Neural progenitor cell (in vitro differentiated cells): ENCODE results near the gene GFER. TPM values are rescaled to one million over a fixed set of nuclear protein-coding genes. Genes with fewer than 3 reads are reported as not detected.
"Not testable (repeated sequence)": the region's sequence is repeated elsewhere in the genome, so short reads cannot be mapped to it uniquely, and the experiment has no call there.

Source experiments
- DNase-seq: peaks from one replicate; pipeline ENCODE4 v3.0.0-alpha.2; 2016; ENCODE audit warnings: low spot score
- H2AFZ ChIP-seq: fragments of 200-600 bp; sonication (generic); replicated peaks from 2 replicates; pipeline ENCODE4 v1.6.1; 2016; ENCODE audit warnings: antibody characterized with exemption
- H3F3A ChIP-seq: fragments of 200-600 bp; sonication (generic); 2 replicates; pipeline ENCODE4 v1.6.1; 2016; ENCODE audit warnings: antibody characterized with exemption, low read depth
- H3K27ac ChIP-seq: fragments of 200-600 bp; sonication (generic); 2 replicates; pipeline ENCODE4 v1.5.1; 2016; ENCODE audit warnings: mild to moderate bottlenecking
- H3K27me3 ChIP-seq: fragments of 200-600 bp; sonication (generic); 2 replicates; pipeline ENCODE4 v1.6.1; 2016; ENCODE audit warnings: mild to moderate bottlenecking, moderate library complexity
- H3K36me3 ChIP-seq: fragments of 200-600 bp; sonication (generic); 2 replicates; pipeline ENCODE4 v1.5.1; 2016
- H3K4me1 ChIP-seq: fragments of 200-600 bp; sonication (generic); 2 replicates; pipeline ENCODE4 v1.6.1; 2016; ENCODE audit warnings: mixed run types
- H3K4me2 ChIP-seq: fragments of 200-600 bp; sonication (generic); 2 replicates; pipeline ENCODE4 v1.6.1; 2016
- H3K4me3 ChIP-seq: fragments of 200-600 bp; sonication (generic); 2 replicates; pipeline ENCODE4 v1.5.1; 2016
- H3K79me2 ChIP-seq: fragments of 200-600 bp; sonication (generic); 2 replicates; pipeline ENCODE4 v1.6.1; 2016; ENCODE audit warnings: low read depth
- H3K9ac ChIP-seq: fragments of 200-600 bp; sonication (generic); 2 replicates; pipeline ENCODE4 v1.6.1; 2016
- H3K9me3 ChIP-seq: fragments of 200-600 bp; sonication (generic); 2 replicates; pipeline ENCODE4 v1.5.1; 2016; ENCODE audit warnings: low read depth
- H4K20me1 ChIP-seq: fragments of 200-600 bp; sonication (generic); 2 replicates; pipeline ENCODE4 v1.6.1; 2016; ENCODE audit warnings: low read depth
- H3K27ac Mint-ChIP-seq: 3 replicates; pipeline ENCODE4 v1.8.0; 2021; ENCODE audit warnings: mixed read lengths
- H3K27me3 Mint-ChIP-seq: 2 replicates; pipeline ENCODE4 v1.8.0; 2022; ENCODE audit warnings: low read depth, mild to moderate bottlenecking, inconsistent platforms, moderate library complexity, mixed read lengths; ENCODE audit not compliant: insufficient read depth
- H3K36me3 Mint-ChIP-seq: 3 replicates; pipeline ENCODE4 v1.8.0; 2021; ENCODE audit warnings: mixed read lengths
- H3K4me1 Mint-ChIP-seq: 3 replicates; pipeline ENCODE4 v1.8.0; 2021; ENCODE audit warnings: mixed read lengths
- H3K4me3 Mint-ChIP-seq: 3 replicates; pipeline ENCODE4 v1.8.0; 2021; ENCODE audit warnings: mild to moderate bottlenecking, moderate library complexity, mixed read lengths
- H3K9me3 Mint-ChIP-seq: 3 replicates; pipeline ENCODE4 v1.8.0; 2020; ENCODE audit warnings: mixed read lengths
- EZH2 ChIP-seq: fragments of 200-600 bp; sonication (generic); IDR thresholded peaks from 2 replicates; pipeline ENCODE4 v1.6.1; 2017; ENCODE audit warnings: antibody characterized with exemption, mild to moderate bottlenecking, moderate library complexity
- EZH2phosphoT487 ChIP-seq: fragments of 200-600 bp; sonication (generic); IDR thresholded peaks from 2 replicates; pipeline ENCODE4 v1.6.1; 2017; ENCODE audit warnings: antibody characterized with exemption
- total RNA-seq: library from RNA; depleted of rRNA; stranded (reverse); fragments of >200 nt; gene quantifications from 2 replicates; pipeline ENCODE4 v1.2.3, GENCODE V29; 2015; ENCODE audit warnings: low replicate concordance
- TF ChIP-seq, protein P1 (sequence below): fragments of 200-600 bp; sonication (generic); IDR thresholded peaks from 2 replicates; pipeline ENCODE4 v1.5.1; 2017; ENCODE audit warnings: antibody characterized with exemption, mild to moderate bottlenecking

GFER gene
- total RNA-seq, 1 donor from 2014 or later = 35.1 TPM

DNA sequence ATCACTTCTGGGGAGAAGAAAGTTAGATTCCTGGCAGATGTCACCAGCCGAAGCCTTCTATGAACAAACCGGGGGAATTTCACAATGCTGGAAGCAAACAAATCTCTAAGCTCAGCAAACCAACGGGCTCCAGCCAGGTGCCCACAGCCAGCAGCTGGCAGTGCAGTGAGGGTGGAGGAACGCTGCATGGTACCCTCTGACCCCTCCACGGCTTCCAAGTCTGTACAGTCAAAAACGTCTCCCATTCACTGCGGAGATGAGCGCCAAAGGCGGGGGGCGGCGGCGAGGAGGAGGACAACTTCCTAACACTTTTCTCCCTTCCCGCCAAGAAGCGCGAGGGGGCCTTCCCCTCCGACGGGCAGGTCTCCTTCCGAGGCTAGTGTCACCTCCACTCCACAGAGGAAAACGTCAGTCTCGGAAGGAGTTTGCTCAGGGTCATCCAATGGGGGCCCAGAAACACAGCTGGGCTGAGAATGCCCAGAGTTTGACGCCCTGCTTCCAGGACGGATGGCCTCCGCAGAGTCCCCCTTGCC is 24.7 kb downstream of the GFER start:
- Histone ChIP-seq H3K27ac (no peak overlapping the region), H3K4me2 (peak overlapping the region; percentile 89), H3K4me1 (peaks cover 17% of the 10 kb centered on the region), H3K27me3 (no peaks in the 10 kb centered on the region), H2AFZ (no peak overlapping the region), H3F3A (peaks cover 30% of the 10 kb centered on the region), H3K4me3 (peak overlapping the region; percentile 100), H3K36me3 (no peaks in the 10 kb centered on the region), H3K9me3 (no peaks in the 10 kb centered on the region), H4K20me1 (peaks cover 54% of the 10 kb centered on the region), H3K79me2 (peaks cover 45% of the 10 kb centered on the region), H3K9ac (peak overlapping the region; percentile 88)
- TF ChIP-seq EZH2phosphoT487 = no peak
- TF ChIP-seq EZH2 = no peak
- TF ChIP-seq, protein P1, sequence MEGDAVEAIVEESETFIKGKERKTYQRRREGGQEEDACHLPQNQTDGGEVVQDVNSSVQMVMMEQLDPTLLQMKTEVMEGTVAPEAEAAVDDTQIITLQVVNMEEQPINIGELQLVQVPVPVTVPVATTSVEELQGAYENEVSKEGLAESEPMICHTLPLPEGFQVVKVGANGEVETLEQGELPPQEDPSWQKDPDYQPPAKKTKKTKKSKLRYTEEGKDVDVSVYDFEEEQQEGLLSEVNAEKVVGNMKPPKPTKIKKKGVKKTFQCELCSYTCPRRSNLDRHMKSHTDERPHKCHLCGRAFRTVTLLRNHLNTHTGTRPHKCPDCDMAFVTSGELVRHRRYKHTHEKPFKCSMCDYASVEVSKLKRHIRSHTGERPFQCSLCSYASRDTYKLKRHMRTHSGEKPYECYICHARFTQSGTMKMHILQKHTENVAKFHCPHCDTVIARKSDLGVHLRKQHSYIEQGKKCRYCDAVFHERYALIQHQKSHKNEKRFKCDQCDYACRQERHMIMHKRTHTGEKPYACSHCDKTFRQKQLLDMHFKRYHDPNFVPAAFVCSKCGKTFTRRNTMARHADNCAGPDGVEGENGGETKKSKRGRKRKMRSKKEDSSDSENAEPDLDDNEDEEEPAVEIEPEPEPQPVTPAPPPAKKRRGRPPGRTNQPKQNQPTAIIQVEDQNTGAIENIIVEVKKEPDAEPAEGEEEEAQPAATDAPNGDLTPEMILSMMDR = no peak
- Mint-ChIP-seq H3K4me3 (peak overlapping the region; percentile 88), H3K36me3 (peaks cover 3% of the 10 kb centered on the region), H3K9me3 (no peaks in the 10 kb centered on the region), H3K27ac (no peak overlapping the region), H3K27me3 (peaks cover 2% of the 10 kb centered on the region), H3K4me1 (peaks cover 34% of the 10 kb centered on the region)
- DNase-seq = no peak

DNA sequence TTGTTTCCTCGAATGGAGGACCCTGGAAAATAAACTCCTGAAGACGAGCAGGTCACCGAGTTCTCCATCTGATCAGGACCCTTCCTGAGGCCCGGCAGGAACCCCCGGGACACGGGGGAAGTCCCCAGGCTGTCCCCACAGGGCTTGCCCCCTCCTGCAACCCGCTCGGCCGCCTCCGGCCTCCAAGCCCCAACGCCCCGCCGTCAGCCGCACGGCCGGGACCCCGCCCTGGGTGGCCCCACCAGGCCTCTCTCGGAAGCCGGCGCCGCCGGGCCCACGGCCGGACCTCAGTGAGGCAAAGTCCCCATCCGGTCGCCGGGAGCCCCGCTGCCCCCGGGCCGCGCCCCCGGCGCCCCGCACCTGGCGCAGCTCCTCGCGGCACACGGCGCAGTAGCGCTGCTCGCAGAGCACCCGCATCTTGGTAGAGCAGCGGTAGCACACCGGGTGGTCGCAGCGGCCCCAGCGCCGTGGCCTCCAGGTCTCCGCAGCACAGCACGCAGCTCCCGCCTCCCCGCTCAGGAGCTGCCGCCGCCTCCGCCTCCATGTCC is 25.2 kb downstream of the GFER start:
- Mint-ChIP-seq H3K4me1 (peaks cover 31% of the 10 kb centered on the region), H3K27me3 (peaks cover 2% of the 10 kb centered on the region), H3K9me3 (no peaks in the 10 kb centered on the region), H3K27ac (no peak overlapping the region), H3K4me3 (peak overlapping the region; percentile 88), H3K36me3 (peaks cover 3% of the 10 kb centered on the region)
- H3K4me2 ChIP-seq = peak overlapping the region; percentile 89
- peaks cover 50% of the 10 kb centered on the region for H4K20me1 ChIP-seq
- TF ChIP-seq, protein P1 = no peak
- TF ChIP-seq EZH2phosphoT487 = no peak
- TF ChIP-seq EZH2 = no peak
- H3K27ac ChIP-seq = no peak overlapping the region
- peaks cover 27% of the 10 kb centered on the region for H3F3A ChIP-seq
- no peak for DNase-seq
- peaks cover 45% of the 10 kb centered on the region for H3K79me2 ChIP-seq
- peak overlapping the region; percentile 88 for H3K9ac ChIP-seq
- H3K36me3 ChIP-seq = no peaks in the 10 kb centered on the region
- H2AFZ ChIP-seq = peak overlapping the region; percentile 44
- H3K4me1 ChIP-seq = peaks cover 15% of the 10 kb centered on the region
- peak overlapping the region; percentile 100 for H3K4me3 ChIP-seq
- H3K9me3 ChIP-seq = no peaks in the 10 kb centered on the region
- H3K27me3 ChIP-seq = no peaks in the 10 kb centered on the region

DNA sequence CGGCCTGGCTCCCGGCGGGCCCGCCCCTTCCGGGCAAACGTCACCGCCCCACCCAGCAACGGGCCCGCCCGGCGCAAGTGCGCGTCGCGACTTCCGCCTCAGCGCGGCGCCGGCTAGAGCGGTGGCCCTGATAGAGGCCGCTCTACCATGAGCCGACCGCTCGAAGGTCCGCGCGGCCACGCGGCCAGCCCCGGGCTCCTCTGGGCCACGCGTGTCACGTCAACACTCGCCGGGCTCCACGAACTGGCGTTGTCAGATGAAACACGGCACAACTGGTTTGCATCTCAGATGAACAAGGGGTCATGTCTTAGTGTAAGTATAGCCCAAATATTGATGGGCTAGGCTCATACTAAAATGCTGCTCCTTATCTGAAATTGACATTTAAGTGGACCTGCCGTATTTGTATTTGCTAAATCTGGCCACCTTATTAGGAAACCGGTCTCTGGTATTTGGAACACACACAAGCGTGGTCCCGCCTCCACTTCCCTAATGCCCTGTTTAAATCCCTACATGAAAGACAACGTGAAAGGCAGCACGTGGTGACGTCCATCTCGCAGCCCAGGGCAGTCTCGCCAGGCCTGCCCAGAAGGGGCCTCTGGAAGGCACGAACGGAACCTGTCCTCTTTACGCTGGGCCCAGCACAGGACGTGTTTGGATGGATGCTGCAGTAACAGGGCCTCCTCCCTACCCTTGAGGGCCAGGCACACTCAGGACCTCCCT is 26.0 kb downstream of the GFER start, which contains the start of gene ZNF598:
TSS of gene ZNF598 (minus strand) at position 31 of the 720 bp plus-strand sequence.
- peak within 1 kb of the TSS; percentile 89 for H3K4me2 ChIP-seq
- H3K9ac ChIP-seq = peak within 1 kb of the TSS; percentile 88
- H3K27me3 ChIP-seq = no peaks in the 10 kb centered on the region
- Mint-ChIP-seq H3K9me3 (no peaks in the 10 kb centered on the region), H3K27me3 (peaks cover 2% of the 10 kb centered on the region), H3K4me1 (peaks cover 25% of the 10 kb centered on the region), H3K36me3 (peaks cover 3% of the 10 kb centered on the region), H3K27ac (peak within 1 kb of the TSS; percentile 85), H3K4me3 (peak within 1 kb of the TSS; percentile 93)
- no peaks in the 10 kb centered on the region for H3K36me3 ChIP-seq
- no peak for TF ChIP-seq EZH2
- no peak for TF ChIP-seq EZH2phosphoT487
- TF ChIP-seq, protein P1 = no peak
- H3K27ac ChIP-seq = no peak within 1 kb of the TSS
- DNase-seq = peak; percentile 96
- H3K4me3 ChIP-seq = peak within 1 kb of the TSS; percentile 100
- no peaks in the 10 kb centered on the region for H3K9me3 ChIP-seq
- H3K4me1 ChIP-seq = peaks cover 12% of the 10 kb centered on the region
- H3K79me2 ChIP-seq = peaks cover 44% of the 10 kb centered on the region
- H3F3A ChIP-seq = peaks cover 20% of the 10 kb centered on the region
- H4K20me1 ChIP-seq = peaks cover 43% of the 10 kb centered on the region
- peak within 1 kb of the TSS; percentile 66 for H2AFZ ChIP-seq

DNA sequence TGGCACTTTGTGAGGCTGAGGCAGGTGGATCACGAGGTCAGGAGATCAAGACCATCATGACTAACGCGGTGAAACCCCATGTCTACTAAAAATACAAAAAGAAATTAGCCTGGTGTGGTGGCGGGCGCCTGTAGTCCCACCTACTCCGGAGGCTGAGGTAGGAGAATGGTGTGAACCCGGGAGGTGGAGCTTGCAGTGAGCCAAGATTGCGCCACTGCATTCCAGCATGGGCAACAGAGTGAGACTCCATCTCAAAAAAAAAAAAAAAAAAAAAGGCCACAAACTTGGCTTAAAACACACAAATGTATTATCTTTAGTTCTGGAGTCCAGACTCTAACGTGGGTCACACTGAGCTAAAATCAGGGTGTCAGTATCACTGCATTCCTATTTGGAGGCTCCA is 27.7 kb downstream of the GFER start:
- not testable (repeated sequence) for H3K27ac Mint-ChIP-seq, H3K27me3 ChIP-seq, H3K4me3 ChIP-seq, DNase-seq, H3K27me3 Mint-ChIP-seq, H3K36me3 ChIP-seq, H3K9me3 ChIP-seq, H3K4me3 Mint-ChIP-seq, H3K27ac ChIP-seq, H3K9me3 Mint-ChIP-seq, H2AFZ ChIP-seq, H3K9ac ChIP-seq, H3K36me3 Mint-ChIP-seq, H3K4me2 ChIP-seq
- H3K4me1 Mint-ChIP-seq = peaks cover 20% of the 10 kb centered on the region
- peaks cover 14% of the 10 kb centered on the region for H3F3A ChIP-seq
- H3K4me1 ChIP-seq = peaks cover 12% of the 10 kb centered on the region
- peaks cover 27% of the 10 kb centered on the region for H3K79me2 ChIP-seq
- H4K20me1 ChIP-seq = peaks cover 25% of the 10 kb centered on the region
